ENCODE measurements around the gene DRP2.
"Not testable (repeated sequence)": the region's sequence is repeated elsewhere in the genome, so short reads cannot be mapped to it uniquely, and the experiment has no call there.

The DRP2 gene

GRCh38 chrX:101219116-101219863 lies at the start of gene DRP2:
DRP2 (plus strand) TSS chrX:101219786; CDS start chrX:101231648, 11,862 bp downstream.
- no peak within 1 kb of the TSS for H3K4me3 Mint-ChIP-seq
- H3K27me3 Mint-ChIP-seq = no peaks in the 10 kb centered on the region
- H3K9me3 Mint-ChIP-seq = no peaks in the 10 kb centered on the region
- H3K36me3 Mint-ChIP-seq = no peaks in the 10 kb centered on the region
- H3K27ac Mint-ChIP-seq = no peak within 1 kb of the TSS
- ATAC-seq = no peak
- H3K4me1 Mint-ChIP-seq = no peaks in the 10 kb centered on the region

- H3K27me3 Mint-ChIP-seq = no peaks in the 10 kb centered on the region
- H3K4me3 Mint-ChIP-seq = no peak overlapping the region
- no peak overlapping the region for H3K27ac Mint-ChIP-seq
- no peaks in the 10 kb centered on the region for H3K9me3 Mint-ChIP-seq
- no peak for ATAC-seq
- H3K36me3 Mint-ChIP-seq = no peaks in the 10 kb centered on the region
- H3K4me1 Mint-ChIP-seq = no peaks in the 10 kb centered on the region
Observed at GRCh38 chrX:101171883-101172400, 47.6 kb upstream of the DRP2 start.

- Mint-ChIP-seq H3K27ac (no peak overlapping the region), H3K27me3 (no peaks in the 10 kb centered on the region), H3K36me3 (no peaks in the 10 kb centered on the region), H3K9me3 (no peaks in the 10 kb centered on the region), H3K4me1 (no peaks in the 10 kb centered on the region), H3K4me3 (no peak overlapping the region)
- ATAC-seq = no peak
Observed at GRCh38 chrX:101176439-101176838, 43.1 kb upstream of the DRP2 start.

- H3K4me1 Mint-ChIP-seq, H3K36me3 Mint-ChIP-seq, H3K9me3 Mint-ChIP-seq, ATAC-seq, H3K27ac Mint-ChIP-seq, H3K4me3 Mint-ChIP-seq: not testable (repeated sequence)
- peaks cover 11% of the 10 kb centered on the region for H3K27me3 Mint-ChIP-seq
Observed at GRCh38 chrX:101184876-101185275, 34.7 kb upstream of the DRP2 start.

DNA sequence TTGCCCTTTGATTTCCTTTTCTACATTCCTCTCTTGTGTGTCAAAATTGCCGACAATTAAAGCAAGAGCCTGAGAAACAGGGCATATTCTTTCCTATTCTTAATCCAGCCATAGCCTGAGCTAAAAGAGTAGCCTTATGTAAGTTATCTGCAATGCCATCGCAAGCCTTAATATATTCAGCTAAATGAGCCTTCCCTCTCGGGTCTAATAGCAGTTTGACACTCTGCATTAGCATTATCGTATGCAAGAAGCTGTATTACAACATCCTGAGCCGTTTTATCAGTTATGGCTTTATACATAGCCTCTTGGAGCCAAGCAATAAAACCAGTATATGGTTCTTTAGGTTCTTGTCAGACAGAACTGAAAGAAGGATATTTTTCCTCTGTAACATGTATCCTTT lies 31.6 kb upstream of the DRP2 start:
- not testable (repeated sequence) for ATAC-seq, H3K4me1 Mint-ChIP-seq, H3K27ac Mint-ChIP-seq, H3K4me3 Mint-ChIP-seq, H3K9me3 Mint-ChIP-seq, H3K36me3 Mint-ChIP-seq
- H3K27me3 Mint-ChIP-seq = peaks cover 28% of the 10 kb centered on the region

- Mint-ChIP-seq H3K36me3 (no peaks in the 10 kb centered on the region), H3K9me3 (no peaks in the 10 kb centered on the region), H3K27me3 (peaks cover 28% of the 10 kb centered on the region), H3K4me3 (no peak overlapping the region), H3K27ac (no peak overlapping the region), H3K4me1 (peaks cover 9% of the 10 kb centered on the region)
- no peak for ATAC-seq
Observed at GRCh38 chrX:101190736-101191135, 28.9 kb upstream of the DRP2 start.

- Mint-ChIP-seq H3K27me3 (peaks cover 28% of the 10 kb centered on the region), H3K27ac (no peak overlapping the region), H3K4me1 (peaks cover 9% of the 10 kb centered on the region), H3K36me3 (no peaks in the 10 kb centered on the region), H3K4me3 (no peak overlapping the region), H3K9me3 (no peaks in the 10 kb centered on the region)
- no peak for ATAC-seq
Observed at GRCh38 chrX:101191217-101191750, 28.3 kb upstream of the DRP2 start.

DNA sequence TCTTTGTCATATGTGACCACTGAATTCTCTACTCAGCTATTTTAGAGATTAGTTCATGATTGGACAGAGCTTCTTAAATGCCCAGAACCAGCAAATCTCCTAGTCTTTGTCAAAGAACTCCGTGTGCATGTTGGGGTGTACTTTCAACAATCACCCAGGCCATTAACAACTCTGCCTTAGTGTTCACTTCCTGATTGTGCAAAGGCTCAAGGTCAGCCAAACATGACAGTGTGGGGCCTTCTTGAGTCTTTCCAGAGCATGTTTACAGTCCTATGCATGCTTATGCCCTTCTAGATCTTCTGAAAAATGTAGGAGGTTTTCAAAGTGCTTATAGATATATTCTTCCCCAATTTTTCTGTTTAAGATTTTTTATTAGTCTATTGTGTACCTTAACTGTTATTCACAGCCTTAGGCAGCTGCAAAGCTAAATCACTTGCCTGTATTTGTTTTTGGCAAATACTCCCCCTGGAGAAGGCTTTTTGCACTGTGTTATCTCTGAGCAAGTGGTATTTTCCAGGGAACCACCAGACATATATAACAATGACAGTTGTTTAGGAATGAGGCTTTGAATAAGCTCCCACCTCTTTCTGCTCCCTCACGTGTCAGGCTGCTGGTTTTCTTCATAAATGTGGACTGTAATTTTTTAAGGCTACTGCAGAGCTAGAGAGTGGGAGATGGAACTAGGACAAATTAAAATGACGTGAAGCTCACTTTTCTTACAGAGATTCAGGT lies 24.0 kb upstream of the DRP2 start:
- no peak overlapping the region for H3K4me3 Mint-ChIP-seq
- H3K9me3 Mint-ChIP-seq = no peaks in the 10 kb centered on the region
- no peaks in the 10 kb centered on the region for H3K4me1 Mint-ChIP-seq
- H3K27ac Mint-ChIP-seq = no peak overlapping the region
- no peak for ATAC-seq
- H3K36me3 Mint-ChIP-seq = no peaks in the 10 kb centered on the region
- H3K27me3 Mint-ChIP-seq = peaks cover 11% of the 10 kb centered on the region

- Mint-ChIP-seq H3K36me3 (no peaks in the 10 kb centered on the region), H3K4me1 (peaks cover 8% of the 10 kb centered on the region), H3K9me3 (no peaks in the 10 kb centered on the region), H3K27me3 (no peaks in the 10 kb centered on the region), H3K27ac (no peak overlapping the region), H3K4me3 (no peak overlapping the region)
- ATAC-seq = no peak
Observed at GRCh38 chrX:101203761-101204351, 15.7 kb upstream of the DRP2 start.

GRCh38 chrX:101206471-101206870 lies 13.1 kb upstream of the DRP2 start:
- no peaks in the 10 kb centered on the region for H3K9me3 Mint-ChIP-seq
- no peak overlapping the region for H3K27ac Mint-ChIP-seq
- H3K4me1 Mint-ChIP-seq = peaks cover 8% of the 10 kb centered on the region
- no peaks in the 10 kb centered on the region for H3K36me3 Mint-ChIP-seq
- no peaks in the 10 kb centered on the region for H3K27me3 Mint-ChIP-seq
- H3K4me3 Mint-ChIP-seq = no peak overlapping the region
- ATAC-seq = no peak

DNA sequence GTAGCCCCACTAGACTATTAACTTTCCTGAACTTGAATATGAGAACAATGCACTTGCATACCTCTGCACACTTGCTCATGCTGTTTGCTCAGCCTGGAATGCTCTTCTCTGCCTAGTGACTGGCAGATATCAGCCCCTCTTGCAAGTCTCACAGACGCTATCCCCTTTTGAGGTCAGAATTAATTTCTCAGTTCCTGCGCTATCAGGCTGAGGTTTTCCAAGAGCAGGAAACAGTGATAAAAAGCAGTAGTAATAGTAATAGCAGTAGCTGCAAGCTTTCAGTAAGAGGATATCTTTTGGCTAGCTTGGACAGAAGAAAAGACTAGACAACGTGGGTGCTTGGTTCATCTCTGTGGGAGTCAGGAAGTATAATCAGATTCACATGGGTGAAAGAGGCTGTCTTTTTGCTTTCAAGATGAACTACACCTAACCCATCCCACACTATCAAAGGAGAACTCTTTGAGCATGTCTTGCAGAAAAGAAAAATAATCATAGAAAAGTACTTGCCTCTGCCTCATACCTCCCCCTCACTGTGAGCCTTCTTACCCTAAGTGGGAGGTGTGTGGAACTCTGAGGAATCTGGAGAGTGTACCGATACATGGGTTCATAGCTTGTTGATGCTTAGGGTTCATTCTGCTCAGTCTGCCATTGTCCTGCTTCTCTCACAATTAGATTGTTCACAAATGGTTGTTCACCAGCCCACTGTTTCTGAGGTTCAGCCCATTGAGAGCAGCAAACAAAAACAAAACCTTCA lies 11.3 kb upstream of the DRP2 start:
- H3K9me3 Mint-ChIP-seq = no peaks in the 10 kb centered on the region
- H3K4me3 Mint-ChIP-seq = no peak overlapping the region
- peak; percentile 75 for ATAC-seq
- H3K4me1 Mint-ChIP-seq = peaks cover 8% of the 10 kb centered on the region
- H3K27me3 Mint-ChIP-seq = no peaks in the 10 kb centered on the region
- H3K27ac Mint-ChIP-seq = no peak overlapping the region
- H3K36me3 Mint-ChIP-seq = no peaks in the 10 kb centered on the region

DNA sequence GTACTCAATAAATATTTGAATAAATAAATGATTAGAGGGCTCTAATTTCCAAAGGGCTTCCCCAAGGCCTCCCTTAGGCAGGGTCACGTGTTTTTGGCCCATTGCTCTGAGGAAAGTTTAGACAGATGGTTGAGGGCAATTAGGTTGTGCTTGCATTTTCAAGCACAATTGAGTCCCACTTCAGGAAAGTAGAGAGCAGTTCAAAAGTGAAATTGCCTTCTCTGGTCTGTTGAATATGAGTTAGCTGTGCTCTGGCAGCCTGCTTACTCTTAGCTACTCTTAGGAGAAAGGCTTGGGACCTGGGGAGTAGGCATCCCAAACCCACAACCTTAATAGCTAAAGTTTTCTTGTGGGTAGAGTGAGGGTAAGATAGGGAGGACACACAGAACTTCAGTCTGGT lies 9.0 kb upstream of the DRP2 start:
- Mint-ChIP-seq H3K9me3 (no peaks in the 10 kb centered on the region), H3K4me3 (no peak overlapping the region), H3K4me1 (peaks cover 8% of the 10 kb centered on the region), H3K27ac (no peak overlapping the region), H3K36me3 (no peaks in the 10 kb centered on the region), H3K27me3 (no peaks in the 10 kb centered on the region)
- no peak for ATAC-seq

DNA sequence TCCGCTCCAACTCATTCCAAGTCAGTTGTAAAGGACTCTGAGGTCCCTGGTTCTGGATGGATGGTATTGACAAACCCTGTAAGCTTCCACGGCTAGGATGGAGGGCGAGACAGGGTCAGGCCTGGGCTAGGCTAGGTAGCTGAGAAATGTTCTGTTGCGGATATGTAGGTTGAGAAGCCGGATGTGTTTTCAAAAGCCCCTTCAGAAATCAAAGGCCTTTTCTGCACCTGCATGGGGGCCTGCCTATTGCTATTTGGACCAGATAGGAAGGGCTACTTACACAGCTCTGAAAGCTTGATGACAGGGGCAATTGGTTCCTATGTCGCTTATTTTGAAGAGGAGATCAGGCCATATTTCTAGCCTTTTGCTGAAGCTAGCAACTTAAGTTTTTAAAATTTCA lies 1.9 kb upstream of the DRP2 start:
- no peak overlapping the region for H3K27ac Mint-ChIP-seq
- no peak overlapping the region for H3K4me3 Mint-ChIP-seq
- H3K27me3 Mint-ChIP-seq = no peaks in the 10 kb centered on the region
- H3K4me1 Mint-ChIP-seq = no peaks in the 10 kb centered on the region
- H3K9me3 Mint-ChIP-seq = no peaks in the 10 kb centered on the region
- no peak for ATAC-seq
- no peaks in the 10 kb centered on the region for H3K36me3 Mint-ChIP-seq

DNA sequence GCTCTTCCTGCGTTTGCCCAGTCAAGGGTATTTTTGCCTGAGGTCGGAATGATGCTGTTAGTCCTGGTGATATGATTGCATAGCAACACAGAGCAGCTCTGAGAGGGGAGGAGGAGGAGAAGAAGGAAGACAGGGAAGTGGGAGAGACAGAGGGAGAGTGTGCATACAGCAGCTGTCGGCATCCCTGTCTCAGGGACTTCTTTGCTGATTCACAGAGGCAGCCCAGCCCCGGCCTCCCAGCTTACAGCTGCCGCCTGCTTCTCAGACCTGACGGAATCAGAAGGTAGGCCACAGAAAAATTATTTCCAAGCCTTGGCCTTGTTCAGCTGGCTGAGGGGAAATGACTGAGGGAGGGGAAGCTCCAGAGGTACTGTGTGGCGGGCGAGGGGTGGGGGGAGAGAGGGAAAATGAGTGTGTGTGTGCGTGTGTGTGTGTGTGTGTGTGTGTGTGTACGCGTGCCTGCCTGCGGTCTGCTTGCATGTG lies 319 bp downstream of the DRP2 start:
- Mint-ChIP-seq H3K27ac (no peak overlapping the region), H3K4me1 (no peaks in the 10 kb centered on the region), H3K9me3 (no peaks in the 10 kb centered on the region), H3K4me3 (no peak overlapping the region), H3K36me3 (no peaks in the 10 kb centered on the region), H3K27me3 (no peaks in the 10 kb centered on the region)
- no peak for ATAC-seq

Data from stimulated activated memory B cell treated with anti-CD40 and anti-IgM and Interleukin-4, amounts not matched to agents 10 μg/mL and 1 μg/mL and 100 μg/mL, for 72 hours (primary cell).